Epithelial cell of esophagus (primary cell): ENCODE results near the gene HELLS.
"Not testable (repeated sequence)": the region's sequence is repeated elsewhere in the genome, so short reads cannot be mapped to it uniquely, and the experiment has no call there.

Experiments
- DNase-seq: peaks from one replicate; pipeline ENCODE4 v3.0.0; 2010; ENCODE audit warnings: low read depth
- H3K4me3 ChIP-seq: 2 replicates; pipeline ENCODE4 v1.5.1; 2011; ENCODE audit warnings: mild to moderate bottlenecking, low read length, control low read depth
- CTCF ChIP-seq: IDR thresholded peaks from 2 replicates; pipeline ENCODE4 v1.5.1; 2011; ENCODE audit warnings: low read depth, mild to moderate bottlenecking, low read length, control low read depth, inconsistent platforms; ENCODE audit not compliant: insufficient read depth; ENCODE audit errors: missing control alignments

The HELLS gene

GRCh38 chr10:94545391-94546048 is at the start of gene HELLS:
Gene HELLS, plus strand, starts transcription at chr10:94545788. Its CDS starts 134 bp downstream, at chr10:94545922.
- peak within 1 kb of the TSS; percentile 90 for H3K4me3 ChIP-seq
- peak; percentile 88 for DNase-seq
- TF ChIP-seq CTCF: no peak

DNA sequence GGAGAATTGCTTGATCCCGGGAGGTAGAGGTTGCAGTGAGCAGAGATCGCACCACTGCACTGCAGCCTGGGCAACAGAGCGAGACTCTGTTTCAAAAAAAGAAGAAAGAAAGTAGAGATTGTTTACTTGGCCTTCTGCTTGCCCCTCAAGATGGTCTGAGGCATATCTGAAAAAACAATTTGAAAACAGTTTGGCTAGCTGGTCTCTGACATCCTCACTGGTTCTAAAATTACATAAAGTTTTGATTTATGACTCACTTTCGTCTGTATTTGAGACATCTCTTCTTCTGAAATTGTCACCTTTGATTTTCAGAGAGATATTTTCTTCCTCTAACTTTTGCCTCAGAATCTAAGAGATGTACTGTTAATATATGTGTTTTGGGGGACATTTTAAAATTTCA is 49.6 kb upstream of the HELLS start:
- TF ChIP-seq CTCF: no peak
- no peak overlapping the region for H3K4me3 ChIP-seq
- DNase-seq: no peak

DNA sequence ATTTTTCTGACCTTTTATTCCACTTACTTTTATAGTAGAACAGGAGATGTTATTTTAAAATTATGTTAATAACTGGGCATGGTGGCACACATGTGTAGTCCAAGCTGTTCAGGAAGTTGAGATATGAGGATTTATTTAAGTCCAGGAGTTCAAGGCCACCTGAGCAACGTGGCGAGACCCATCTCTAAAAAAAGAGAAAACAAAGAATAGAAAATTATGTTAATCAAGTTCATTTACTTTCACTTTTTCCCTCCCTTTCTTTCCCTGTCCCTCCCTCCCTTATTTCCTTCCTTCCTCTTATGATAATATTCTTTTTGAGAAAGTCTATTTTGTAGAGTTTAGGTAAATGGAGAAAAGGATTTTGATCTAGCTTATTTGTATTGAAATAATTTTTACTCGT is 48.9 kb upstream of the HELLS start:
- DNase-seq: no peak
- TF ChIP-seq CTCF: no peak
- H3K4me3 ChIP-seq: no peak overlapping the region

- peak; percentile 41 for TF ChIP-seq CTCF
- no peak overlapping the region for H3K4me3 ChIP-seq
- peak; percentile 4 for DNase-seq
Measured at GRCh38 chr10:94500063-94500462, 45.5 kb upstream of the HELLS start.

DNA sequence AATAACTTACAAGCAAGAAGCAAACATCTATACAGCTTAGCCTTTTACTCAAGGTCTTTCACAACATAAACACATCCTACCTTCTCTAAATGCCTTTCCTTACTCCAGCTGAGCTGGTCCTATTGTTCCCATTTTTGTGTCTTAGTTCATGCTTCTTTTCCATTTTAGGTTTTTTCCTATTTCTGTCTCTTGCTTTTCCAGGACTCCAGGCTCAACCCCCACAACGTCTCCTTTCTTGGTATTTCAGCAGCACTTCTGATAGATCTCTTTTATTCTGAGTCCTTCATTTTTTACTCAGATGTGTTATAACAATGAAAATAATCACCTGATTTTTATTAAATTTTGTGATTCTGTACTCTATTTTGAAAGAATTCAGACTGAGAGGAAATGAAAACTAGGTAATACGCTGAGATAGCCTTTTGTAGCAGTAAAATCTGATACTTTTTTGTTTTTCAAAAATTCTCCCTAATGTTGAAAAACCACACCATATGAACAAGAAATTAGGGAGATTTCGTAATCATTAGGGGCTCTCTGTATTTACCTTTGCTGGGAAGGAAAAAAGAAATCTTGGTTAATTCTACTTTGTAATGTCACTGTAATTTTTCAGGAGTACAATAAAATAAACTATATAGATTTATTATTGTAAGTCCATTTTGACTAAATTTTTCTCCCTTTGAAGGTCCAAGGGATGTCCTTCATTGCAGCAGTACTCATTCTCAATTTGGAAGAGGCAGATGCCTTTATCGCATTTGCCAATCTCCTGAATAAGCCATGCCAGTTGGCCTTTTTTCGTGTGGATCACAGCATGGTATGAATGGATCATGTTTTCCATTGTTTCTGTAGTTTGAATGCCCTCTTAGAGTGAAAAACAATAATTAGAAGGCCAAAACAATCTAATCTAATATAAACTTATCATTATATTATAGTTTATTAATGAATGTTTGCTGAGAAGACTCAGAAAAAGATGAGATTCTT is 24.0 kb upstream of the HELLS start:
- H3K4me3 ChIP-seq: no peak overlapping the region
- DNase-seq: no peak

DNA sequence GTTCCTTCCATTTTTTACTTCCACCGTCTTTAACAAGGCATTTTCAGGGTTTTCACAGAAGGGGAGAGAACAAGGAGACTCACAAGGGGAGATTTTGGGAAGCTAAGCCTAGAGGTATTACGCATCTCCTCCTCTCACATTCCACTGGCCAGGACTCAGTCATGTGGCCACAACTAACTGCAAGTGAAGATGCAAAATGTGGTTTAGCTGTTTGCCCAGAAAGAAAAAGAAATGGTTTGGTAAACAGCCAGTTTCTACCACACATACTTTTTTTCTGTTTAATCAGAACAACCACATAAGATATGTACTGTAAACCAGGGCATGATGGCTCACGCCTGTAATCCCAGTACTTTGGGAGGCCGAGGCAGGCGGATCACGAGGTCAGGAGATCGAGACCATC is 21.4 kb upstream of the HELLS start:
- TF ChIP-seq CTCF: no peak
- H3K4me3 ChIP-seq: no peak overlapping the region
- DNase-seq: no peak

More for the DNA sequence above, 24.0 kb upstream of the HELLS start:
- TF ChIP-seq CTCF: no peak

- DNase-seq: no peak
- no peak for TF ChIP-seq CTCF
Measured at GRCh38 chr10:94524711-94525110, 20.9 kb upstream of the HELLS start.

DNA sequence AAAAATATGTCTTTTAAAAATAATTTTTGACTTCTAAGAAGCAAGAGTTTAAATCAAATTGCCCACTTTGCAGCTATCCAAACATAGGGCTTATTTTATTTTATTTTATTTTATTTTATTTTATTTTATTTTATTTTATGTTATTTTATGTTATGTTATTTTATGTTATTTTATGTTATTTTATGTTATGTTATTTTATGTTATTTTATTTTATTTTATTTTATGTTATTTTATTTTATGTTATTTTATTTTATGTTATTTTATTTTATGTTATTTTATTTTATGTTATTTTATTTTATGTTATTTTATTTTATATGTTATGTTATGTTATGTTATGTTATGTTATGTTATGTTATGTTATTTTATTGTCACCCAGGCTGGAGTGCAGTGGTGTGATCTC is 14.0 kb upstream of the HELLS start:
- not testable (repeated sequence) for DNase-seq, H3K4me3 ChIP-seq

More at GRCh38 chr10:94524711-94525110, 20.9 kb upstream of the HELLS start:
- no peak overlapping the region for H3K4me3 ChIP-seq
